H9 (cell line): Measurements from ENCODE around the gene VEGFB. TPM values are rescaled to one million over a fixed set of nuclear protein-coding genes. Genes with fewer than 3 reads are reported as not detected.

Experiments used
- DNase-seq: peaks from one replicate; pipeline ENCODE4 v3.0.0-alpha.2; 2017
- H2AFZ ChIP-seq: one replicate; pipeline ENCODE4 v1.6.1; 2013; ENCODE audit warnings: mild to moderate bottlenecking, low read length, control low read depth, moderate library complexity
- H2AK5ac ChIP-seq: 2 replicates; pipeline ENCODE4 v1.6.1; 2013; ENCODE audit warnings: low read length, control low read depth, mixed read lengths; ENCODE audit not compliant: insufficient read length
- H2BK120ac ChIP-seq: one replicate; pipeline ENCODE4 v1.6.1; 2013; ENCODE audit warnings: low read depth, mild to moderate bottlenecking, low read length, control low read depth, inconsistent platforms; ENCODE audit not compliant: poor library complexity, severe bottlenecking
- H2BK12ac ChIP-seq: 2 replicates; pipeline ENCODE4 v1.6.1; 2013; ENCODE audit warnings: low read length, control low read depth, mixed read lengths, low read depth; ENCODE audit not compliant: insufficient read length
- H2BK15ac ChIP-seq: 2 replicates; pipeline ENCODE4 v1.6.1; 2013; ENCODE audit warnings: low read depth, low read length, control low read depth
- H2BK20ac ChIP-seq: one replicate; pipeline ENCODE4 v1.6.1; 2013; ENCODE audit warnings: low read depth, mild to moderate bottlenecking, low read length, control low read depth, inconsistent platforms; ENCODE audit not compliant: poor library complexity, severe bottlenecking
- H2BK5ac ChIP-seq: 2 replicates; pipeline ENCODE4 v1.6.1; 2013; ENCODE audit warnings: low read length, control low read depth, mixed read lengths; ENCODE audit not compliant: insufficient read length
- H3K14ac ChIP-seq: 2 replicates; pipeline ENCODE4 v1.6.1; 2013; ENCODE audit warnings: low read length, control low read depth; ENCODE audit not compliant: insufficient read depth
- H3K18ac ChIP-seq: 2 replicates; pipeline ENCODE4 v1.6.1; 2013; ENCODE audit warnings: low read depth, mild to moderate bottlenecking, mixed read lengths, low read length, control low read depth; ENCODE audit not compliant: insufficient read length
- H3K23ac ChIP-seq: 2 replicates; pipeline ENCODE4 v1.6.1; 2013; ENCODE audit warnings: low read length, control low read depth, mixed read lengths, low read depth; ENCODE audit not compliant: insufficient read length
- H3K23me2 ChIP-seq: 2 replicates; pipeline ENCODE4 v1.6.1; 2013; ENCODE audit warnings: low read depth, mild to moderate bottlenecking, mixed read lengths, low read length, control low read depth; ENCODE audit not compliant: insufficient read length, poor library complexity, severe bottlenecking
- H3K27ac ChIP-seq: 2 replicates; pipeline ENCODE4 v1.5.1; 2013; ENCODE audit warnings: low read length, control low read depth, mixed read lengths, low read depth; ENCODE audit not compliant: insufficient read length
- H3K27me3 ChIP-seq: 2 replicates; pipeline ENCODE4 v1.6.1; 2013; ENCODE audit warnings: low read length, control low read depth, inconsistent platforms; ENCODE audit not compliant: insufficient read depth
- H3K4ac ChIP-seq: 2 replicates; pipeline ENCODE4 v1.6.1; 2013; ENCODE audit warnings: low read depth, mild to moderate bottlenecking, control low read depth, inconsistent platforms, low read length, moderate library complexity
- H3K4me1 ChIP-seq: 2 replicates; pipeline ENCODE4 v1.6.1; 2013; ENCODE audit warnings: low read length, control low read depth, inconsistent platforms; ENCODE audit not compliant: insufficient read depth
- H3K4me2 ChIP-seq: 2 replicates; pipeline ENCODE4 v1.6.1; 2013; ENCODE audit warnings: low read length, control low read depth, mixed read lengths; ENCODE audit not compliant: insufficient read length, insufficient read depth
- H3K56ac ChIP-seq: 2 replicates; pipeline ENCODE4 v1.6.1; 2013; ENCODE audit warnings: low read depth, mild to moderate bottlenecking, mixed read lengths, low read length, control low read depth; ENCODE audit not compliant: insufficient read length
- H3K79me1 ChIP-seq: 2 replicates; pipeline ENCODE4 v1.6.1; 2013; ENCODE audit warnings: low read depth, mild to moderate bottlenecking, moderate library complexity, low read length, control low read depth, inconsistent platforms; ENCODE audit not compliant: insufficient read depth, poor library complexity, severe bottlenecking
- H3K79me2 ChIP-seq: 2 replicates; pipeline ENCODE4 v1.6.1; 2013; ENCODE audit warnings: low read length, control low read depth, inconsistent platforms; ENCODE audit not compliant: insufficient read depth
- H3K9ac ChIP-seq: 2 replicates; pipeline ENCODE4 v1.6.1; 2013; ENCODE audit warnings: low read length, control low read depth, mixed read lengths; ENCODE audit not compliant: insufficient read length; ENCODE audit errors: extremely low read depth
- H3K9me3 ChIP-seq: one replicate; pipeline ENCODE4 v1.6.1; 2013; ENCODE audit warnings: low read depth, low read length, inconsistent platforms; ENCODE audit not compliant: control insufficient read depth
- H3T11ph ChIP-seq: one replicate; pipeline ENCODE4 v1.6.1; 2013; ENCODE audit warnings: mild to moderate bottlenecking, low read length, control low read depth, inconsistent platforms
- H4K20me1 ChIP-seq: one replicate; pipeline ENCODE4 v1.6.1; 2013; ENCODE audit not compliant: control insufficient read depth, insufficient read length, insufficient read depth
- H4K5ac ChIP-seq: 2 replicates; pipeline ENCODE4 v1.6.1; 2013; ENCODE audit warnings: low read depth, mild to moderate bottlenecking, mixed read lengths, low read length, control low read depth; ENCODE audit not compliant: insufficient read length
- H4K8ac ChIP-seq: replicated peaks from 2 replicates; pipeline ENCODE4 v1.6.1; 2013; ENCODE audit warnings: low read length, control low read depth, mixed read lengths, low read depth; ENCODE audit not compliant: insufficient read length
- H4K91ac ChIP-seq: 2 replicates; pipeline ENCODE4 v1.6.1; 2013; ENCODE audit warnings: low read depth, mild to moderate bottlenecking, moderate library complexity, mixed read lengths, low read length, control low read depth; ENCODE audit not compliant: insufficient read length
- H3K27ac Mint-ChIP-seq, 3 experiments: 2 replicates in 2 of 3; 3 replicates in 1 of 3; pipeline ENCODE4 v1.8.0; 2020 to 2021; ENCODE audit warnings: mixed read lengths in 3 of 3, mild to moderate bottlenecking in 1 of 3, moderate library complexity in 1 of 3
- H3K27me3 Mint-ChIP-seq: 2 replicates; pipeline ENCODE4 v1.8.0; 2021; ENCODE audit warnings: low read depth, mild to moderate bottlenecking, moderate library complexity, mixed read lengths
- H3K36me3 Mint-ChIP-seq, 3 experiments: 2 replicates in 2 of 3; 3 replicates in 1 of 3; pipeline ENCODE4 v1.8.0; 2020 to 2021; ENCODE audit warnings: low read depth in 3 of 3, mixed read lengths in 3 of 3; ENCODE audit not compliant: insufficient read depth in 1 of 3
- H3K4me1 Mint-ChIP-seq, 2 experiments: 2 replicates each; pipeline ENCODE4 v1.8.0; 2020; ENCODE audit warnings: mixed read lengths in 2 of 2
- H3K4me3 Mint-ChIP-seq, 2 experiments: 2 replicates in 1 of 2; 3 replicates in 1 of 2; pipeline ENCODE4 v1.8.0; 2020 to 2021; ENCODE audit warnings: mild to moderate bottlenecking in 2 of 2, mixed read lengths in 2 of 2, moderate library complexity in 1 of 2
- H3K9me3 Mint-ChIP-seq, 2 experiments: 2 replicates in 1 of 2; 3 replicates in 1 of 2; pipeline ENCODE4 v1.8.0; 2020; ENCODE audit warnings: mild to moderate bottlenecking in 2 of 2, mixed read lengths in 2 of 2, moderate library complexity in 1 of 2
- CTCF ChIP-seq: fragments of 200-600 bp; sonication (generic); conservative IDR thresholded peaks from 3 replicates; pipeline ENCODE4 v1.8.0; 2021; ENCODE audit warnings: antibody characterized with exemption, mild to moderate bottlenecking
- WGBS: extraction: QIAGEN DNeasy Blood & Tissue Kit; methylation state at CpG from one replicate; pipeline ENCODE4 v1.1.7; 2013; ENCODE audit warnings: missing lambda C conversion rate, low lambda C conversion rate, mixed read lengths; ENCODE audit not compliant: insufficient read length; ENCODE audit errors: extremely low coverage; 5-methylcytosine and 5-hydroxymethylcytosine counted together
- total RNA-seq: library from RNA; stranded (reverse); gene quantifications from 2 replicates; pipeline ENCODE4 v1.2.1, GENCODE V29; 2021

The VEGFB gene
- total RNA-seq, 1 experiment from 2014 or later, result 57.7 TPM

DNA sequence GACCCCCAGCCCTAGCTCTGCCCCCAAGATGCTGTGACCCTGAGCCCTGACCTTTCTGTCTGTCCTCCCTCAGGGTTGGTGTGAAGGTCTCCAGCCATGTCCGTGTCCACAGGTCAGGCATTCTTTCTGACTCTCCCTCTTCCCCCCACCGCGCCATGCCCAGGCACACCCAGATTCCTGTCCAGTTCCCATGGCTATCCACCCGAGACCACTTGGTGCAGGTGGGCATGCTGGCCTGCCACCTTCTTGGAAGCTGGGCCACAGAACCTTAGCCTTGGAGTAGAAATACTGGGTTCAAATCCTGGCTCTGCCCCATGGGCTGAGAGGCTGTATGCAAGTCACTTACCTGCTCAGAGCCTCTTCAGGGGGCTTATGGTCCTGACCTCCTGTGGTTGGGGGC lies 14.7 kb downstream of the VEGFB start:
- Histone ChIP-seq H3K79me2 (peaks cover 7% of the 10 kb centered on the region; the same call in 1 of the 2 replicates), H4K5ac (no peak overlapping the region), H3K27me3 (no peaks in the 10 kb centered on the region), H2BK20ac (no peak overlapping the region), H2AFZ (no peak overlapping the region), H3K27ac (peak overlapping the region; percentile 40), H4K8ac (no peak overlapping the region), H3K23ac (no peak overlapping the region), H2BK5ac (no peak overlapping the region), H3K23me2 (peaks cover 26% of the 10 kb centered on the region), H3K9ac (no peak overlapping the region), H2BK12ac (no peak overlapping the region), H3K4me1 (peaks cover 9% of the 10 kb centered on the region; the same call in 1 of the 2 replicates), H3K18ac (no peak overlapping the region), H3K79me1 (peaks cover 3% of the 10 kb centered on the region), H3K4me2 (peak overlapping the region; percentile 9), H2AK5ac (no peak overlapping the region), H3K14ac (no peak overlapping the region), H3K4ac (no peak overlapping the region), H3K9me3 (no peaks in the 10 kb centered on the region), H4K91ac (no peak overlapping the region), H2BK15ac (no peak overlapping the region), H4K20me1 (no peaks in the 10 kb centered on the region), H3K56ac (no peak overlapping the region), H2BK120ac (no peak overlapping the region), H3T11ph (no peak overlapping the region)
- WGBS, result no CpG with 5 or more reads among the region's 4 CpGs
- Mint-ChIP-seq H3K27ac (peak overlapping the region; percentile 95 to 97 (median 97)), H3K9me3 (no peaks in the 10 kb centered on the region; a peak in 1 of 5 replicates), H3K27me3 (no peaks in the 10 kb centered on the region), H3K4me1 (peaks cover 34 to 47% of the 10 kb centered on the region in 2 experiments), H3K4me3 (peak overlapping the region; percentile 30 to 93), H3K36me3 (peaks cover 6 to 16% (median 7%) of the 10 kb centered on the region in 3 experiments; a peak in 6 of 7 replicates)
- TF ChIP-seq CTCF, result no peak
- DNase-seq, result no peak
